Measurements from ENCODE around the gene MRPS23. TPM values are rescaled to one million over a fixed set of nuclear protein-coding genes. Genes with fewer than 3 reads are reported as not detected.

The MRPS23 gene
- total and polyA plus RNA-seq, 2 of the 13 experiments (the other 11 are each of a cell fraction or from before 2014, with no cell fraction given), result 63.2 to 181 TPM

DNA sequence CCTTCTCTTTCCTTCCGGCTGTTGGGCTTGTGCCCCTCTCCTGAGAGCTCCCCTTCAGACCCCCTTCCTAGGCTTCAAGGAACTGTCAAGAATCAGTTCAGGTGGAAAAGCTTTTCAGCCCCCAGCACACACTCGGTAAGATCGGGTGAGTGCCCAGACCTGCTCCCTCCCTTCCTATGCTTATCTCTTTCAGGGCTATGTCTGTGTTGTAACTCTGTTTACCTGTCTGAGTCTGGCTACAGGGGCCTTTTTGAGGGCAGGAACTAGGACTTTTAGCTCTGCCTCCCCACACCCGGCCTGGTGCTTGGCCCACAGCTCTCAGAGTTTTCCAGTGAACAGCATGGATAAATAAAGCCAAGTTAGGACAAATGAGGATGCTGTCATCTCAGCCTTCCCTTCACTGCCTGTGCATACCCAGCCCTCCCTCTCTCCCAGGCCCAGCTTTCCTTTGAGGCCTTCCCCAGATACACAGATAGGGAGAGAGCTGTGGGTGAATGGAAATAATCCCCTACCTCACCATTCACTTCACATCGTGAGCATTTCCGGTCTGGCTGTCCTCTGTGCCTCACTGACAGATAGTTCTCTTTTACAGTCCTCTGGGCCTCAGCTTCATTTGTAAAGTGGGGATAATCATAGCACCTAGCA is 5.7 kb upstream of the MRPS23 start (continued):
- TF ChIP-seq, protein P1, sequence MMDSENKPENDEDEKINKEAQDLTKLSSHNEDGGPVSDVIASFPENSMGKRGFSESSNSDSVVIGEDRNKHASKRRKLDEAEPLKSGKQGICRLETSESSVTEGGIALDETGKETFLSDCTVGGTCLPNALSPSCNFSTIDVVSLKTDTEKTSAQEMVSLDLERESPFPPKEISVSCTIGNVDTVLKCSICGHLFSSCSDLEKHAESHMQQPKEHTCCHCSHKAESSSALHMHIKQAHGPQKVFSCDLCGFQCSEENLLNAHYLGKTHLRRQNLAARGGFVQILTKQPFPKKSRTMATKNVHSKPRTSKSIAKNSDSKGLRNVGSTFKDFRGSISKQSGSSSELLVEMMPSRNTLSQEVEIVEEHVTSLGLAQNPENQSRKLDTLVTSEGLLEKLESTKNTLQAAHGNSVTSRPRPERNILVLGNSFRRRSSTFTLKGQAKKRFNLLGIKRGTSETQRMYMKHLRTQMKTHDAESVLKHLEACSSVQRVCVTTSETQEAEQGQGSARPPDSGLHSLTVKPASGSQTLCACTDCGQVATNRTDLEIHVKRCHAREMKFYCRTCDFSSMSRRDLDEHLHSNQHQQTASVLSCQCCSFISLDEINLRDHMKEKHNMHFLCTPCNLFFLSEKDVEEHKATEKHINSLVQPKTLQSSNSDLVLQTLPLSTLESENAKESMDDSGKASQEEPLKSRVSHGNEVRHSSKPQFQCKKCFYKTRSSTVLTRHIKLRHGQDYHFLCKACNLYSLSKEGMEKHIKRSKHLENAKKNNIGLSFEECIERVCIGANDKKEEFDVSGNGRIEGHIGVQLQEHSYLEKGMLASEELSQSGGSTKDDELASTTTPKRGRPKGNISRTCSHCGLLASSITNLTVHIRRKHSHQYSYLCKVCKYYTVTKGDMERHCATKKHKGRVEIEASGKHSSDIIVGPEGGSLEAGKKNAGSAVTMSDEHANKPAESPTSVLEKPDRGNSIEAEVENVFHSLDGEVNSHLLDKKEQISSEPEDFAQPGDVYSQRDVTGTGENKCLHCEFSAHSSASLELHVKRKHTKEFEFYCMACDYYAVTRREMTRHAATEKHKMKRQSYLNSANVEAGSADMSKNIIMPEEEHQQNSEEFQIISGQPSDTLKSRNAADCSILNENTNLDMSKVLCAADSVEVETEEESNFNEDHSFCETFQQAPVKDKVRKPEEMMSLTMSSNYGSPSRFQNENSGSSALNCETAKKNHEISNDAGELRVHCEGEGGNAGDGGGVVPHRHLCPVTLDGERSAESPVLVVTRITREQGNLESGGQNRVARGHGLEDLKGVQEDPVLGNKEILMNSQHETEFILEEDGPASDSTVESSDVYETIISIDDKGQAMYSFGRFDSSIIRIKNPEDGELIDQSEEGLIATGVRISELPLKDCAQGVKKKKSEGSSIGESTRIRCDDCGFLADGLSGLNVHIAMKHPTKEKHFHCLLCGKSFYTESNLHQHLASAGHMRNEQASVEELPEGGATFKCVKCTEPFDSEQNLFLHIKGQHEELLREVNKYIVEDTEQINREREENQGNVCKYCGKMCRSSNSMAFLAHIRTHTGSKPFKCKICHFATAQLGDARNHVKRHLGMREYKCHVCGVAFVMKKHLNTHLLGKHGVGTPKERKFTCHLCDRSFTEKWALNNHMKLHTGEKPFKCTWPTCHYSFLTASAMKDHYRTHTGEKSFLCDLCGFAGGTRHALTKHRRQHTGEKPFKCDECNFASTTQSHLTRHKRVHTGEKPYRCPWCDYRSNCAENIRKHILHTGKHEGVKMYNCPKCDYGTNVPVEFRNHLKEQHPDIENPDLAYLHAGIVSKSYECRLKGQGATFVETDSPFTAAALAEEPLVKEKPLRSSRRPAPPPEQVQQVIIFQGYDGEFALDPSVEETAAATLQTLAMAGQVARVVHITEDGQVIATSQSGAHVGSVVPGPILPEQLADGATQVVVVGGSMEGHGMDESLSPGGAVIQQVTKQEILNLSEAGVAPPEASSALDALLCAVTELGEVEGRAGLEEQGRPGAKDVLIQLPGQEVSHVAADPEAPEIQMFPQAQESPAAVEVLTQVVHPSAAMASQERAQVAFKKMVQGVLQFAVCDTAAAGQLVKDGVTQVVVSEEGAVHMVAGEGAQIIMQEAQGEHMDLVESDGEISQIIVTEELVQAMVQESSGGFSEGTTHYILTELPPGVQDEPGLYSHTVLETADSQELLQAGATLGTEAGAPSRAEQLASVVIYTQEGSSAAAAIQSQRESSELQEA (CRISPR knock-in tag; IDR thresholded peaks at IDR 0.05; ENCODE audit: not compliant biosample characterization), result no peak
- TF ChIP-seq, protein P2, sequence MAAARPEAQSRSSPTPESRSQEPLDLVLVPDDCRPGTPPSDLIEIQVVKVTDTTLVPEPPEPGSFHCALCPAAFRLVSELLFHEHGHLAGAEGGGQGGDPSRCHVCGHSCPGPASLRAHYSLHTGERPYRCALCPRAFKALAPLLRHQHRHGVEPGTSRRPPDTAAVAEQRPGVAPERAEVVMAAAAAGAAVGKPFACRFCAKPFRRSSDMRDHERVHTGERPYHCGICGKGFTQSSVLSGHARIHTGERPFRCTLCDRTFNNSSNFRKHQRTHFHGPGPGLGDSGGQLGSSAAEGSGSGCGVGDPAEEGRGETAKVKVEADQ (CRISPR knock-in tag; IDR thresholded peaks at IDR 0.05; ENCODE audit: borderline replicate concordance), result peak; percentile 53; the same call in 1 of the 2 replicates
- TF ChIP-seq, protein P3, sequence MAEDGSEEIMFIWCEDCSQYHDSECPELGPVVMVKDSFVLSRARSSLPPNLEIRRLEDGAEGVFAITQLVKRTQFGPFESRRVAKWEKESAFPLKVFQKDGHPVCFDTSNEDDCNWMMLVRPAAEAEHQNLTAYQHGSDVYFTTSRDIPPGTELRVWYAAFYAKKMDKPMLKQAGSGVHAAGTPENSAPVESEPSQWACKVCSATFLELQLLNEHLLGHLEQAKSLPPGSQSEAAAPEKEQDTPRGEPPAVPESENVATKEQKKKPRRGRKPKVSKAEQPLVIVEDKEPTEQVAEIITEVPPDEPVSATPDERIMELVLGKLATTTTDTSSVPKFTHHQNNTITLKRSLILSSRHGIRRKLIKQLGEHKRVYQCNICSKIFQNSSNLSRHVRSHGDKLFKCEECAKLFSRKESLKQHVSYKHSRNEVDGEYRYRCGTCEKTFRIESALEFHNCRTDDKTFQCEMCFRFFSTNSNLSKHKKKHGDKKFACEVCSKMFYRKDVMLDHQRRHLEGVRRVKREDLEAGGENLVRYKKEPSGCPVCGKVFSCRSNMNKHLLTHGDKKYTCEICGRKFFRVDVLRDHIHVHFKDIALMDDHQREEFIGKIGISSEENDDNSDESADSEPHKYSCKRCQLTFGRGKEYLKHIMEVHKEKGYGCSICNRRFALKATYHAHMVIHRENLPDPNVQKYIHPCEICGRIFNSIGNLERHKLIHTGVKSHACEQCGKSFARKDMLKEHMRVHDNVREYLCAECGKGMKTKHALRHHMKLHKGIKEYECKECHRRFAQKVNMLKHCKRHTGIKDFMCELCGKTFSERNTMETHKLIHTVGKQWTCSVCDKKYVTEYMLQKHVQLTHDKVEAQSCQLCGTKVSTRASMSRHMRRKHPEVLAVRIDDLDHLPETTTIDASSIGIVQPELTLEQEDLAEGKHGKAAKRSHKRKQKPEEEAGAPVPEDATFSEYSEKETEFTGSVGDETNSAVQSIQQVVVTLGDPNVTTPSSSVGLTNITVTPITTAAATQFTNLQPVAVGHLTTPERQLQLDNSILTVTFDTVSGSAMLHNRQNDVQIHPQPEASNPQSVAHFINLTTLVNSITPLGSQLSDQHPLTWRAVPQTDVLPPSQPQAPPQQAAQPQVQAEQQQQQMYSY (CRISPR knock-in tag; IDR thresholded peaks at IDR 0.05), result no peak
- TF ChIP-seq, protein P4, sequence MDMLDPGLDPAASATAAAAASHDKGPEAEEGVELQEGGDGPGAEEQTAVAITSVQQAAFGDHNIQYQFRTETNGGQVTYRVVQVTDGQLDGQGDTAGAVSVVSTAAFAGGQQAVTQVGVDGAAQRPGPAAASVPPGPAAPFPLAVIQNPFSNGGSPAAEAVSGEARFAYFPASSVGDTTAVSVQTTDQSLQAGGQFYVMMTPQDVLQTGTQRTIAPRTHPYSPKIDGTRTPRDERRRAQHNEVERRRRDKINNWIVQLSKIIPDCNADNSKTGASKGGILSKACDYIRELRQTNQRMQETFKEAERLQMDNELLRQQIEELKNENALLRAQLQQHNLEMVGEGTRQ (IDR thresholded peaks at IDR 0.05; ENCODE audit: low read depth, low read length), result no peak
- TF ChIP-seq, protein P4 (CRISPR knock-in tag; IDR thresholded peaks at IDR 0.05; ENCODE audit: borderline replicate concordance), result no peak
- TF ChIP-seq, protein P5, sequence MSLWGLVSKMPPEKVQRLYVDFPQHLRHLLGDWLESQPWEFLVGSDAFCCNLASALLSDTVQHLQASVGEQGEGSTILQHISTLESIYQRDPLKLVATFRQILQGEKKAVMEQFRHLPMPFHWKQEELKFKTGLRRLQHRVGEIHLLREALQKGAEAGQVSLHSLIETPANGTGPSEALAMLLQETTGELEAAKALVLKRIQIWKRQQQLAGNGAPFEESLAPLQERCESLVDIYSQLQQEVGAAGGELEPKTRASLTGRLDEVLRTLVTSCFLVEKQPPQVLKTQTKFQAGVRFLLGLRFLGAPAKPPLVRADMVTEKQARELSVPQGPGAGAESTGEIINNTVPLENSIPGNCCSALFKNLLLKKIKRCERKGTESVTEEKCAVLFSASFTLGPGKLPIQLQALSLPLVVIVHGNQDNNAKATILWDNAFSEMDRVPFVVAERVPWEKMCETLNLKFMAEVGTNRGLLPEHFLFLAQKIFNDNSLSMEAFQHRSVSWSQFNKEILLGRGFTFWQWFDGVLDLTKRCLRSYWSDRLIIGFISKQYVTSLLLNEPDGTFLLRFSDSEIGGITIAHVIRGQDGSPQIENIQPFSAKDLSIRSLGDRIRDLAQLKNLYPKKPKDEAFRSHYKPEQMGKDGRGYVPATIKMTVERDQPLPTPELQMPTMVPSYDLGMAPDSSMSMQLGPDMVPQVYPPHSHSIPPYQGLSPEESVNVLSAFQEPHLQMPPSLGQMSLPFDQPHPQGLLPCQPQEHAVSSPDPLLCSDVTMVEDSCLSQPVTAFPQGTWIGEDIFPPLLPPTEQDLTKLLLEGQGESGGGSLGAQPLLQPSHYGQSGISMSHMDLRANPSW (CRISPR knock-in tag; IDR thresholded peaks at IDR 0.05; ENCODE audit: borderline replicate concordance), result no peak

Data from HepG2 (cell line).